ENCODE results near the gene RAPH1.
"Not testable (repeated sequence)": the region's sequence is repeated elsewhere in the genome, so short reads cannot be mapped to it uniquely, and the experiment has no call there.

Gene RAPH1

GRCh38 chr2:203431391-203432185 is 103.5 kb downstream of the RAPH1 start:
- peak; percentile 21 for DNase-seq (ENCODE audit: low read depth)

- not testable (repeated sequence) for DNase-seq (ENCODE audit: low read depth)
Observed at GRCh38 chr2:203429643-203430042, 105.5 kb downstream of the RAPH1 start.

- DNase-seq (ENCODE audit: low read depth): peak; percentile 34
Observed at GRCh38 chr2:203427061-203427460, 108.0 kb downstream of the RAPH1 start.

- DNase-seq (ENCODE audit: low read depth): peak; percentile 78
Observed at GRCh38 chr2:203418271-203418670, 116.8 kb downstream of the RAPH1 start.

- no peak for DNase-seq (ENCODE audit: low read depth)
Observed at GRCh38 chr2:203413796-203414195, 121.3 kb downstream of the RAPH1 start.

GRCh38 chr2:203412546-203413331 is 122.4 kb downstream of the RAPH1 start:
- DNase-seq (ENCODE audit: low read depth): no peak

- peak; percentile 50 for DNase-seq (ENCODE audit: low read depth)
Observed at GRCh38 chr2:203407496-203407895, 127.6 kb downstream of the RAPH1 start.

GRCh38 chr2:203404996-203405395 is 130.1 kb downstream of the RAPH1 start:
- peak; percentile 72 for DNase-seq (ENCODE audit: low read depth)

- peak; percentile 70 for DNase-seq (ENCODE audit: low read depth)
Observed at GRCh38 chr2:203400805-203401585, 134.1 kb downstream of the RAPH1 start.

GRCh38 chr2:203399031-203399430 is 136.1 kb downstream of the RAPH1 start:
- DNase-seq (ENCODE audit: low read depth): no peak

- no peak for DNase-seq (ENCODE audit: low read depth)
Observed at GRCh38 chr2:203396667-203397066, 138.4 kb downstream of the RAPH1 start.

- DNase-seq (ENCODE audit: low read depth): no peak
Observed at GRCh38 chr2:203395858-203396257, 139.2 kb downstream of the RAPH1 start.

- no peak for DNase-seq (ENCODE audit: low read depth)
Observed at GRCh38 chr2:203394519-203395227, 140.4 kb downstream of the RAPH1 start.

GRCh38 chr2:203388153-203388552 is 146.9 kb downstream of the RAPH1 start:
- not testable (repeated sequence) for DNase-seq (ENCODE audit: low read depth)

- no peak for DNase-seq (ENCODE audit: low read depth)
Observed at GRCh38 chr2:203383038-203383437, 152.1 kb downstream of the RAPH1 start.

GRCh38 chr2:203379156-203379555 is 155.9 kb downstream of the RAPH1 start:
- DNase-seq (ENCODE audit: low read depth): peak; percentile 20

GRCh38 chr2:203376173-203376572 is 158.9 kb downstream of the RAPH1 start:
- DNase-seq (ENCODE audit: low read depth): no peak

GRCh38 chr2:203372706-203373105 is 162.4 kb downstream of the RAPH1 start:
- DNase-seq (ENCODE audit: low read depth): not testable (repeated sequence)

- no peak for DNase-seq (ENCODE audit: low read depth)
Observed at GRCh38 chr2:203366639-203367466, 168.2 kb downstream of the RAPH1 start.

- peak; percentile 50 for DNase-seq (ENCODE audit: low read depth)
Observed at GRCh38 chr2:203361922-203362321, 173.2 kb downstream of the RAPH1 start.

GRCh38 chr2:203361495-203361894 is 173.6 kb downstream of the RAPH1 start:
- DNase-seq (ENCODE audit: low read depth): no peak

All from iris pigment epithelial cell (primary cell).